Sciatic nerve (tissue), 2 donors: ENCODE data around the gene MARCHF5. TPM values are rescaled to one million over a fixed set of nuclear protein-coding genes. Genes with fewer than 3 reads are reported as not detected.
"Not testable (repeated sequence)": the region's sequence is repeated elsewhere in the genome, so short reads cannot be mapped to it uniquely, and the experiment has no call there.

Source experiments
- ATAC-seq: fragments of 200-7000 bp; cut with Tn5 transposase; one replicate; pipeline ENCODE4 v1.9.1; 2020; ENCODE audit warnings: mild to moderate bottlenecking, moderate library complexity
- DNase-seq: peaks from one replicate; pipeline ENCODE4 v3.0.0-alpha.2; 2020; ENCODE audit warnings: low spot score
- intact Hi-C: fragments of 100-400 bp; cut with DNase I; formaldehyde crosslinking; loops from one replicate; pipeline ENCODE4 v1.14.2; 2022
- total RNA-seq: library from RNA; stranded (reverse); fragmentation: NEBNext Ultra II Directional; extraction: Animal tissue kit (Norgen Biotek cat#: 25700); gene quantifications from one replicate; pipeline ENCODE4 v1.2.1, GENCODE V29; 2021
- donor health status: DM: no; HTN: no; CAD: no.
- donor health status: DM: no; HTN: no; CAD: no.

Gene MARCHF5
- total RNA-seq, 1 donor from 2014 or later: 37.4 TPM

GRCh38 chr10:92377962-92378361, 87.0 kb downstream of the MARCHF5 start:
- no peak for ATAC-seq
- intact Hi-C loops: no loop called here
- no peak for DNase-seq

DNA sequence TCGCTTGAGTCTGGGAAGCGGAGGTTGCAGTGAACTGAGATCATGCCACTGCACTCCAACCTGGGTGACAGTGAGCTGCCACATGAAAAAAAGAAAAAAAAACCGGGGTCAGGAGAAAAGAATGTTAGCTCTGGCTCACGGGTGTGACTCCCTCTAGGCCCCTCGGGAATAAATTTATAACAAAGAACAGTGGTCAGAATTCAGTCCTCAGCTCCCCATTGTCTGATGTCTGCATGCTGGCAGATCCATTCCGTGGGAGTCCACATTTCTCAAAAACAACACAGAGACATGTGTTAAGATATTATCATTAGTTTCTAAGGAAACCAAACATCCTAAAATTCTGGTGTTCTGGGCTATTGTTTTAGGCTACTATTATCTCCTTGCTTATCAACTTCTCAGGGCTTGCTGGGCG, 90.6 kb downstream of the MARCHF5 start:
- DNase-seq (no peak), ATAC-seq (no peak)
- intact Hi-C loops: no loop called here

GRCh38 chr10:92382631-92383030, 91.7 kb downstream of the MARCHF5 start:
- ATAC-seq: no peak
- no peak for DNase-seq
- intact Hi-C loops: no loop called here

DNA sequence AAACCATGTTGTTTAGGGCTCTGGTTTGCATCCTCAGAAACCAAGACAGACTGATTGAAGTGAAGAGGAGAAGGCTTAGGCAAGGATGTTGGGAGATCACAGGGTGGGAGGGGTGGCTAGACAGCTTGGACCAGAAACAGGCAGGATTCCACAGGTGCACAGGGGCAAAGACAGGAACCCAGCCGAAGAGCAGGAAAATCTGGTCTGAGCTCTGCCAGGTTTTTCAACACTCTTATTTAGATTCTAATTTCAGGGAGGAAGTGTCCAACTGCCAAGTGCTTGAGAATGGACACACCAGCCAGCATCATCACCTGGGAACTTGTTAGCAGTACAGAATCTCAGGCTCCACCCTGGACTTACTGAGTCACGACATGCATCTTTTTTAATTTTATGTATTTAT, 93.8 kb downstream of the MARCHF5 start:
- ATAC-seq: no peak
- intact Hi-C loops: no loop called here
- no peak for DNase-seq

GRCh38 chr10:92385831-92386230, 94.9 kb downstream of the MARCHF5 start:
- DNase-seq: no peak

GRCh38 chr10:92387289-92387940, 96.4 kb downstream of the MARCHF5 start:
- intact Hi-C loops: no loop called here
- ATAC-seq (no peak), DNase-seq (no peak)

More at GRCh38 chr10:92385831-92386230, 94.9 kb downstream of the MARCHF5 start:
- intact Hi-C loops: no loop called here
- no peak for ATAC-seq

DNA sequence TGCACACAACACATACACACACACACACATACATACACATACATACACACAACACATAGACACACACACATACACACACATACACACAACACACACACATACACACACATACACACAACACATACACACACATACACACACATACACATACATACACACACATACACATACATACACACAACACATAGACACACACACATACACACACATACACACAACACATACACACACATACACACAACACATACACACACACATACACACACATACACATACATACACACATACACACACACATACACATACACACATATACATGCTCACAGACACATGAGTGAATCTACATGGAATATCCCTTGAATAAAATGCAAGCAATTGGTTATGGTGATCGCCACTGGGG, 102.2 kb downstream of the MARCHF5 start:
- ATAC-seq, DNase-seq, intact Hi-C loops: not testable (repeated sequence)

- intact Hi-C loops: no loop called here
- ATAC-seq: no peak
- DNase-seq: no peak
Measured at GRCh38 chr10:92395271-92395670, 104.3 kb downstream of the MARCHF5 start.

GRCh38 chr10:92402234-92402633, 111.3 kb downstream of the MARCHF5 start:
- DNase-seq, ATAC-seq, intact Hi-C loops: not testable (repeated sequence)

Other genes with a start within 250 kb of the MARCHF5 start
- 6.2 TPM for gene CPEB3, start 89 bp upstream of the MARCHF5 start, total RNA-seq